ENCODE measurements around the gene ZNF592.

ZNF592 gene, protein sequence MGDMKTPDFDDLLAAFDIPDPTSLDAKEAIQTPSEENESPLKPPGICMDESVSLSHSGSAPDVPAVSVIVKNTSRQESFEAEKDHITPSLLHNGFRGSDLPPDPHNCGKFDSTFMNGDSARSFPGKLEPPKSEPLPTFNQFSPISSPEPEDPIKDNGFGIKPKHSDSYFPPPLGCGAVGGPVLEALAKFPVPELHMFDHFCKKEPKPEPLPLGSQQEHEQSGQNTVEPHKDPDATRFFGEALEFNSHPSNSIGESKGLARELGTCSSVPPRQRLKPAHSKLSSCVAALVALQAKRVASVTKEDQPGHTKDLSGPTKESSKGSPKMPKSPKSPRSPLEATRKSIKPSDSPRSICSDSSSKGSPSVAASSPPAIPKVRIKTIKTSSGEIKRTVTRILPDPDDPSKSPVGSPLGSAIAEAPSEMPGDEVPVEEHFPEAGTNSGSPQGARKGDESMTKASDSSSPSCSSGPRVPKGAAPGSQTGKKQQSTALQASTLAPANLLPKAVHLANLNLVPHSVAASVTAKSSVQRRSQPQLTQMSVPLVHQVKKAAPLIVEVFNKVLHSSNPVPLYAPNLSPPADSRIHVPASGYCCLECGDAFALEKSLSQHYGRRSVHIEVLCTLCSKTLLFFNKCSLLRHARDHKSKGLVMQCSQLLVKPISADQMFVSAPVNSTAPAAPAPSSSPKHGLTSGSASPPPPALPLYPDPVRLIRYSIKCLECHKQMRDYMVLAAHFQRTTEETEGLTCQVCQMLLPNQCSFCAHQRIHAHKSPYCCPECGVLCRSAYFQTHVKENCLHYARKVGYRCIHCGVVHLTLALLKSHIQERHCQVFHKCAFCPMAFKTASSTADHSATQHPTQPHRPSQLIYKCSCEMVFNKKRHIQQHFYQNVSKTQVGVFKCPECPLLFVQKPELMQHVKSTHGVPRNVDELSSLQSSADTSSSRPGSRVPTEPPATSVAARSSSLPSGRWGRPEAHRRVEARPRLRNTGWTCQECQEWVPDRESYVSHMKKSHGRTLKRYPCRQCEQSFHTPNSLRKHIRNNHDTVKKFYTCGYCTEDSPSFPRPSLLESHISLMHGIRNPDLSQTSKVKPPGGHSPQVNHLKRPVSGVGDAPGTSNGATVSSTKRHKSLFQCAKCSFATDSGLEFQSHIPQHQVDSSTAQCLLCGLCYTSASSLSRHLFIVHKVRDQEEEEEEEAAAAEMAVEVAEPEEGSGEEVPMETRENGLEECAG (N-terminal part only)

DNA sequence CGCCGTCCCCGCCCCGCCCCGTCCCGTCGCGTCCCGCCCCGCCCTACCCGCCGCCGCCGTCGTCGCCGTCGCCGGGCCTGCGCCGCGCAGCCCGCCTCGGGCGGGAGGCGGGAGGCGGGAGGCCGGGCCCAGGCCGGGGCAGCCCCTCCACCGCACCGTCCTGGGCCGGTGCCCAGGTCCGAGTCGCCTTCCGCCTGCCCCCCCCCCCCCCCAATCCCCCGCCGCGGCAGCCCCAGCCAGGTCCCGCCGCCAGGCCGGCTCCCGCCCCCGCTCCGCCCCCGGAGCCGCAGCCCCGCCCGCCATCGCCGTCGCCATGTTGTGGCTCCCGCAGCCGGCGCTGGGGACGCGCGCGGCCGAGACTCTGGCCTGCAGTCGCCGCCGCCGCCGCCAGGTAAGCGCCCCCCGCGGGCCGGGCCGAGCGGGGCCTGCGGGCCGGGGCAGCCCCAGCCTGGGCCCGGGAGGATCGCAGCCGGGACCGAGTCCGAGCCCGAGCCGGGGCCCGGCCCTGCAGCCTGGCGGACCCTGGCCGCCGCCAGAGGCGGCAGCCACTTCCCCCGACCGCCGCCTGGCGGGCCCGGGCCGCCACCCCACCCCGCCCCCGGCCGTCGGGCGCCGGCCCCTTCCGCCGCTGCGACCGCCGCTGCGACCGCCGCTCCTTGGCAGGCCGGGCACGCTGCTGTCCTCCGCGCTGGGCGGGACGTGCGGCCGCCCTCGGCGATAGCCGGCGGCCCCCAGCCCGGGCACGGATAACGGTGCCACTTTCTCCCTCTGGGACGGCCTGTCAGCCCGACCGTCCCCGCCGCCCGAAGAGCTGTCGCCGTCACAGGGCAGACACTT is at the start of gene ZNF592:
Gene ZNF592, plus strand, starts transcription at position 319 of the 837 bp plus-strand sequence. CDS start 34,084 bp downstream, outside the sequence.
- TF ChIP-seq JUND (IDR thresholded peaks at IDR 0.05; ENCODE audit: low read depth) = no peak
- in situ Hi-C loops (cut with HindIII; ENCODE audit: low pct_unique_long_range_greater_than_20kb, low sequenced_read_pairs) = no loop called here
- DNase-seq (ENCODE audit: low read depth in 1 of 2, low spot score in 1 of 2) = peak; percentile 62 to 91

DNA sequence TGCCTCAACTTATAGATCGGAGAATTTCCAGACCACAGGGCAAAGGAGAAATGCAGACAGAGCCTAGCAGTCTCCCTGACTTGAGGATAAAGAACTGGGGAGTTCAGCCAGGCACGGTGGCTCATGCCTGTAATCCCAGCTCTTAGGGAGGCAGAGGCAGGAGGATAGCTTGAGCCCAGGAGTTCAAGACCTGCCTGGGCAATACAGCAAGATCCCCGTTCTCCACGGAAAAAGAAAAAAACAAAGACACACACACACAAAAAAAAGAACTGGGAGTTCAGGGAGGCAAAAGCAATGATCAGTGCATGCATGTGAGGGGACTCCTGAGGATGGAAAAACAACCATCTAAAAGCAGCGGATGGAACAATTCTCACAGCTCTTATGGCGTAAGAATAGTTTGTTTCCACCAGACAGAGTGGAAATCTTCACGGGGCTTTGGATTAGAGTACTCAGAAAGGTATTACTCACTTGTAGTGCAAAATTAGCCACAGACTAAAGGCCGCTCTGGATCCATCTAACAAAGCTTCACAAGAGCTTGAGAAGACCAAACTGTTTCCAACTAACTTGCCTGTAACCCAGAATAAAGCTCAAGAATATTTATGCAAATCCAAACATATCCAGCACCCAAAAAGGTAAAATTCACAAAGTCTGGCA is 48.7 kb upstream of the ZNF592 start:
- in situ Hi-C loops (cut with HindIII; ENCODE audit: low pct_unique_long_range_greater_than_20kb, low sequenced_read_pairs) = no loop called here
- DNase-seq (ENCODE audit: low read depth in 1 of 2, low spot score in 1 of 2) = no peak
- TF ChIP-seq JUND (IDR thresholded peaks at IDR 0.05; ENCODE audit: low read depth) = no peak

DNA sequence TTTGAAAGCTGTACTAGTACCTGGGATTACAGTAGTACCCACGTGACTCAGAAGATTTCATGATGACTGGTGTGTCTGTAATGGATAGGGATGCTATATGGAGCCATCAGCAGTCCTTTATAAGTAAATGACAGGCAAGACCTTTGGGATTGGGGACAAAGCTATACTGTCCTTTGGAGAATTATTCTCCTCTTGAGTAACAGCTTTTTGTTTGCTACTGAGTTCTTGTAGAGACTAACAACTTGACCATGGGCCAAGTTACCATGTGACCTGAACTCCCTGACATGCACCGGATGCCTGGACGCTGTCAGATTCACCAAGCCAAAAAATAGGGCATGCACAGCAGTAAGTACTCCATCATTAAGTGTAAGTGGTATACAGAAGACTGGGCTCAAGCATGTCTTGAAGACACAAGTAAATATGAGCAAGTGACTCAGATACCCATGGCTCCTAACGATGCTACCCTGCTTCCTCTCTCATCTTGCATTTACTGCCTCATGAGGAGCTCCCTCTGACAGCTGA is 45.4 kb upstream of the ZNF592 start:
- TF ChIP-seq JUND (IDR thresholded peaks at IDR 0.05; ENCODE audit: low read depth) = no peak
- DNase-seq (ENCODE audit: low read depth in 1 of 2, low spot score in 1 of 2) = no peak
- in situ Hi-C loops (cut with HindIII; ENCODE audit: low pct_unique_long_range_greater_than_20kb, low sequenced_read_pairs) = no loop called here

DNA sequence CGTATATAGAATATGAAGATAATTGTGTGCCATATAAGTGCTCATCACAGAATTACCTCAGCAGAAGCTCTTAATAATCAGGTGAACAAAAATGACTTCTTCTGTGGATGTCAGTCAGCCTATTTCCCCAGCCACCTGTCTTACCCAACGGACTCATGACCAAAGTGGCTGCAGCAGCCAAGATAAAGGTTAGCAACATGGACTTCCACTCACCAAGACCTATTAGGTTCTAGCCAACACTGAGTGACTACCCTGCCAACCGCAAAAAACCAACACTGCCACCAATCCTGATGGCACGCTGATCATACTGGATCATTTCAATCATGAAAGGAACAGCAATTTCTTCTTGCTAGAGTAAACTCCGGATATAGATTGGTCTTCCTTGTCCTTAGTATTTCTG is 44.6 kb upstream of the ZNF592 start:
- in situ Hi-C loops (cut with HindIII; ENCODE audit: low pct_unique_long_range_greater_than_20kb, low sequenced_read_pairs) = no loop called here
- TF ChIP-seq JUND (IDR thresholded peaks at IDR 0.05; ENCODE audit: low read depth) = no peak
- DNase-seq (ENCODE audit: low read depth in 1 of 2, low spot score in 1 of 2) = no peak

DNA sequence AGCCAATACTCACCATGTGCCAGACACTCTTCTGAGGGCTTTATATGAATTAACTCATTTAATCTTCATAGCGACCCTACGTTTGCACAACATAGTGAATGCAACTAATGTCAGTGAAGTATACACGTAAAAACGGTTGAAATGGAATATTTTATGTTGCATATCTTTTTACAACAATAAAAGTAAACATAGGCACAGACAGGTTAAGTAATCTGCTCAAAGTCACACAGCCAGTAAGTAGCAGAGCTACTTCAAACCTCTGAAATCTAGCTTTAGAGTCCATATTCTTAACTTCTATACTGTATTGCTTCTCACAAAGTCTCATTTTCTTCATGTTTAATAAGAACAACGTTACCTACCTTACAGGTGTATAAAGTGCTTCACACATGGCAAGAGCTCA is 34.0 kb upstream of the ZNF592 start:
- TF ChIP-seq JUND (IDR thresholded peaks at IDR 0.05; ENCODE audit: low read depth) = no peak
- in situ Hi-C loops (cut with HindIII; ENCODE audit: low pct_unique_long_range_greater_than_20kb, low sequenced_read_pairs) = no loop called here
- DNase-seq (ENCODE audit: low read depth in 1 of 2, low spot score in 1 of 2) = no peak

DNA sequence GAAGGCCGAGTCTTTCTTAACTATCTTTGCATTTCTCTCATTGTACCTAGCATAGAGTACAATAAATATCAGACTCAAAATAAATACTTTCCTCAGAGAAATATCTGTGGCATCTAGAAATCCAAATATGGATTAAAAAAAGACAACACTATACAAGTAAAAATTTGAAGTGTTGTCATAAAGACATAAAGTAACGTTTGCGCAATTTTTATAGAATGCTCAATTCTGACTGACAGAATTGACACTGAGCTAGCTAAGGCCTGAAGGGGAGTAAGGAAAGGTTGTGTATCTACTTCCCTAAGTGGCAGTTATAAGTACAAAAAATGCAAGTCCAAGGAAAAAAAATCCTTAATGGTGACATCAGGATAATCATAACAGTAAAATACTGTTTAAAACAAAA is 33.6 kb upstream of the ZNF592 start:
- DNase-seq (ENCODE audit: low read depth in 1 of 2, low spot score in 1 of 2) = no peak
- in situ Hi-C loops (cut with HindIII; ENCODE audit: low pct_unique_long_range_greater_than_20kb, low sequenced_read_pairs) = no loop called here
- no peak for TF ChIP-seq JUND (IDR thresholded peaks at IDR 0.05; ENCODE audit: low read depth)

DNA sequence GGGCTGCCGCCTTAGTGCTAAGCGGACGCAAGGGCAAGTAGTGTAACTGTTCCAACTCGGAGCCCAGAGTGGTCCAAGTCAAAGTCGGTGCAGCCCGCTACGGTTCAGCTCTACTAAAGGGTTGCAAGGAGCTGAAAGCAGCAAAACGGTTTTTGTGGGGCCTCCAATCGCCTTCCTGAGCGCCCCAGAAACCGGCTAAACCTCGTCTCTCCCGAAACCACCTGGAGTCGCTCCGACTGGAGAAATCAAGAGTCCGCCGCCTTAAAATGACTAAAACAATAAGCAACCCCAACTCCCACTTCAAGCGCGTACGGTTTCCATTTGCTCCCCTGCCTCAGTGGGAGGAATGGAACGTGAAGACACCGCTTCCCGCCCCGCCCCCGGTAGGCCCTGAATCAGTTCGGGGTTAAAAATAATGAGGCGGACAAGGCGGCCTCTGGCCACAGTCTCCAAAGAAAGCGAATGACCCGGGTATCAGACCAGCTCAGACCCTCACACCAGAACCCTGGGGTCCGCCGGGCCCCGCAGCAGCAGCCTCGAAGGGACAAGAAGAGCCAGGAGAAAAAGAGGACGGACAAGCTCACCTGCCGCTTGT is 32.9 kb upstream of the ZNF592 start:
- peak in 1 of 2 experiments; percentile 42 for DNase-seq (ENCODE audit: low read depth in 1 of 2, low spot score in 1 of 2)
- in situ Hi-C loops (cut with HindIII; ENCODE audit: low pct_unique_long_range_greater_than_20kb, low sequenced_read_pairs) = no loop called here
- TF ChIP-seq JUND (IDR thresholded peaks at IDR 0.05; ENCODE audit: low read depth) = no peak

DNA sequence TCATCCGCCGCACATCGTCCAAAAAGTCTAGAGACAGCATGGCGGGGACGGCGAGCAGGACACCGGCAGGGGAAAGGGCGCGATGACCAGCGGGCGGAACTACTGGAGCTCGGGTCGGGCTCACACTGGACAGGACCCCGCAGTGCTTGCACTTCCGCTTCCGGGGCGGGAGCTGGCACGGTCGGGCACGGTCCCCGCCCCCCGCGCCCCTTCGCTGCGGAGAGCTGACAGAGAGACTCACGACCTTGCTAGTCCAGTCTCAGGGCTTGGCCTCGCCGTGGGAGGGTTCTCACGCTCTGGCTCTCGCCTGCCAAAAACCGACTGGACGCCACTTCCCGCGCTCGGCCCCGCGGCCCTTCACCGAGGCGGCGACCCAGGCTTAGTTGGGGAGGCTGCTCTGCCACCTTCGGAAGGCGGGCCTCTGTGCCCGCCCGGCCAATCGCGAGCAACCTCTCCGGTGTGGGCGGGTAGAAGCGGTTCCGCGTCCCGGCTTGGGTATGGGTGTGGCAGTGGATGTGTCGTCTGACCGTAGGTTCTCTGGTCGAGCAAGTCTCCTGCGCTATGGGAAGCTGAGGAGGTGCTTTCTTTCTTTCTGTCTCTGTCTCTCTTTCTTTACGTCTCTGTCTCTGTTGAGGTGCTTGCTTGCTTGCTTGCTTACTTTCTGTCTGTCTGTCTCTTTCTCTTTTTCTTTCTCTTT is 32.2 kb upstream of the ZNF592 start, which contains the start of gene SEC11A:
Gene SEC11A, minus strand, starts transcription at position 104 of the 697 bp plus-strand sequence. Its CDS starts 64 bp downstream, at position 40.
- no peak for TF ChIP-seq JUND (IDR thresholded peaks at IDR 0.05; ENCODE audit: low read depth)
- in situ Hi-C loops (cut with HindIII; ENCODE audit: low pct_unique_long_range_greater_than_20kb, low sequenced_read_pairs) = no loop called here
- DNase-seq (ENCODE audit: low read depth in 1 of 2, low spot score in 1 of 2) = peak; percentile 91 to 97

DNA sequence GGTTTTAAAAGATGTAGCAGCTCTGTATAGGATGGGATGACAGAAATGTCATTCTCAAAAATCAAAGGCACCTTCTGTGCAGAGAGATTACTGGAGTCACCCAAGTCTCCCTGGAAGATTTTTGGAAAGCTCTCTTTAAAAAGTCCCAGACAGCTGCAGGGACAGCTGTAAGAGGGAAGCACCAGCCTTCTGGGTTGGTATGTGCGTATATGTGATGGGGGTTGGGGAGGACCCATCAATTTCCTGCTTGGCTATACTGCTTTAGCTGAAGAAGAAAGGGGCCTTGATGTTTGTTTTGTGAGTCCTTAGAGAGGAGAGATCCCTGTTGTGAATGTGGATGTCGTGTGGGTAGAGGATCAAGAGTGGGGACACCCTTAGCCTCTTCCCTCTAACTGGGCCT is 27.0 kb upstream of the ZNF592 start:
- DNase-seq (ENCODE audit: low read depth in 1 of 2, low spot score in 1 of 2) = no peak
- in situ Hi-C loops (cut with HindIII; ENCODE audit: low pct_unique_long_range_greater_than_20kb, low sequenced_read_pairs) = no loop called here
- TF ChIP-seq JUND (IDR thresholded peaks at IDR 0.05; ENCODE audit: low read depth) = no peak

DNA sequence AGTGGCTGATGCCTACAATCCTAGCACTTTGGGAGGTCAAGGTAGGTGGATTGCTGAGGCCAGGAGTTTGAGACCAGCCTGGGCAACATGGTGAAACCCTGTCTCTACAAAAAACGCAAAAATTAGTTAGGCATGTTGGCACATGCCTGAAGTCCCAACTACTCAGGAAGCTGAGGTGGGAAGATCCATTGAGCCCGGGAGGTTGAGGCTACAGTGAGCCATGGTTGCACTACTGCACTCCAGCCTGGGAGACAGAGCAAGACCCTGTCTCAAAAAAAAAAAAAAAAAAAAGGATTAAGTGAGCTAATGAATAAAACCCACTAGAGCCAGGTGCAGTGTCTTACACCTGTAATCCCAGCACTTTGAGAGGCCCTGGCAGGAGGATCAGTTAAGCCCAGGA is 25.8 kb upstream of the ZNF592 start:
- no peak for DNase-seq (ENCODE audit: low read depth in 1 of 2, low spot score in 1 of 2)
- in situ Hi-C loops (cut with HindIII; ENCODE audit: low pct_unique_long_range_greater_than_20kb, low sequenced_read_pairs) = no loop called here
- TF ChIP-seq JUND (IDR thresholded peaks at IDR 0.05; ENCODE audit: low read depth) = no peak
